NCI-H748 (cell line): ENCODE measurements around the gene MGA.

Source experiments
- DNase-seq: peaks from one replicate; lab custom pipeline; 2025; ENCODE audit not compliant: unreplicated experiment; lab: John Stamatoyannopoulos, UW

Gene MGA

DNA sequence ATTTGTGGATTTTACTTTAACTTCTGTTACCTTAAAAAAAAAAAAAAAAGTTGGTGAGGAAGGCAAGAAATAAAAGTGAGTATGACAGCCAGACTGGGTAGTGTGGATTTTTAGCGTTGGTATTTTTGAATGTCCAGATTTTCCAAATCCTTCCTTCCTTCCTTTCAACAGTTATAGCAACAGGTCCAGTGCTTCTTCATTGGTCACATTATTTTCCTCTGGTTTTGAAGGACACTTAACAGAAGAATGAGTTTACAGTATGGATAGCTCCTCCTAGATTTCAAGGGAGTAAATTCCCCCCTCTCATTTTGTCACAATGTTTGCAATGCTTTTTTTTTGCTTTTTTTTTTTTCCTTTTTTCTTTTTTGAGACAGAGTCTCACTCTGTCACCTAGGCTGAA lies 120.5 kb downstream of the MGA start:
- no peak for DNase-seq

DNA sequence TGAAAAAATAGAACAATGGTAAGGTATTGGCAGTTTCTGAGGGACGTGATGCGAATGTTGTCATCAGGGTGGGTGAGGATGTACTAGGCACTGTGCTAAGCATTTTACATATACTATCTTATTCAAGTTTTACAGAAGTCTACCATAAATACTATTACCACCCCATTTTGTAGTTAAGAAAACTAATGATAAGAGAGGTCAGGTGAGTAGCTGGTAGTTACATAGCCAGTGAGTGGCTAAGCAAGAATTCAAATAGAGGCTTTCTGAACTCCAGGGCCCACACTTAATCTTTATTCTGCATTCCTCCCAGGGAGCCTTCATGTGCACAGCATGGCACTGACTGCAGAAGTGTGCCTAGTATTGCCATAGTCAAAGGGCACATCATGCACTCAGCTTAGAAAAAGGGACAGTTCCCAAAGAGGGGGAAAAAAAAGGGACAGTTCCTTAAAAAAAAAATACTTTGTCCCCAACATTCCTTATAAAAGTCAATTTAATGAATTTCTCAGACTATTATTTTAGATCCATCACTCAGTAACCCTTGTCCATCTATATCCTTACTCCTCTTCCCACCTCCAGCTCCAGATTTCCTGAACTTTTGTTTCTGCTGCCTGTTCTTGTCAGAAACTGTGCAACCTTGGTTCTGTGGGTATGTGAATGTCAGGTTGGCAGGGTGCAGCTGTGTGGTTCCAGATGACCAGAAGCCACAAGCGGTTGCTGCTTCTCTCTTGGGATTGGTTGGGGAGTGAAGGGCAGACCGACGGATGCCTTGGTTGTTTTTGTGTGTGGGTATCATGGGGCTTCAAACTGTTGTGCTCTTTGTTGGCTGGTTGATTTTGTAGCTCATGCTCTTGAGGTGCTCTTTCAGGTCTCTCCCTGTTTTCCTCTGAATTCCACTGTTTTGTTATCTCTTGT lies 122.4 kb downstream of the MGA start:
- no peak for DNase-seq

DNA sequence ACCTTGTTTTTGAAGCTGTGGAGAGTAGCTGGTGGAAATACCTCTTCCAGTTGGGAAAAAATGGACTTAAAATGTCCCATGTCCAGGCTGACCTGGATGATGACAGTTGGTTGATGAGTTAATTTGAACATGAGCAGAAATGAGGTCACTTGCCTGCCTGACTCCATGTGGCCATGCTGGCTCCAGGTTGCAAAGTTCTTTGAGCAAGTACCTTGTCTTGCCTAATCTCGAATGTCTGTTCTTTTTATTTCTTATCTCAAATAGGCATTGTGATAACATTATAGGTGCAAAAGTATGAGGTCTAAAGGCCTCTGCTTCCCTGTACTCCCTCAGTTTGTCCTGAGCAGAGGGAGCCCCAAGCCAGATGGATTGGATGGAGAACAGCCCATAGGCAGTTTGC lies 123.1 kb downstream of the MGA start:
- no peak for DNase-seq

DNA sequence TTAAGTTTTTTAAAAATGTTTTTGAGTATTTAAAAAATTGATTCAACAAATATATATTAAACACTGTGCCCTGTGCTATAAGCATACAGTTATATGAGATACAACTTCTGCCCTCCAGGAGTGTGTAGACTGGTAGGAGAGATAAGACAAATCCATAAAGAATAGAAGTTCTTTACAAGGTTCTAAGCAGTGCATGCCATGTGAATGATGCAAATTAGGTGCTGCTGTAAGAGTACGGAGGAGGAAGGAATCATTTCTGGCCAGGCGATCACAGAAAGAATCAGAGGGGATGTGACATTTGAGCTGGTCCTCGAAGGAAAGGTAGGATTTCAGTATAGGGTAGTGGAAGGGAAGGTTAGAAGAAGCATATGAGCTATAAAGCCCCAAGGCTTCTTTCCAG lies 128.1 kb downstream of the MGA start:
- DNase-seq = no peak

DNA sequence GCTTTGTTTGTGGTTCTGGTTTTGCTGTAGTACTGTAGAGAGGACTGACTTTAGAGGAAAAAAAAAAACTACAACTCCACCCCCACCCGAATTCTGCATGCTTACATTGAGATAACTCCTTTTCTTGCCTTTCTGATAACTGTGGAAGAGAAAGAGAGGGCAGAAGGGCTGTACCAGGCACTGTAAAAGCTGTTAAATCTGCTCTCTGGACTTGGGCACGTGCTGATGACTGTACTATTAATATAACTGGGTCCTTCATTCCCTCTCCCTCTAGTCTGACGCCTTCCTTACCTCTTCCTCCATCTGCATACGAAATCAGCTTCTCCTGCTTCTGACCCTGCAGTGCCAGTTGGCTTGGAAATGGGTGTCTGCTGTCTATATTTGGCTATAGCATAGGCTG lies 129.0 kb downstream of the MGA start:
- no peak for DNase-seq

DNA sequence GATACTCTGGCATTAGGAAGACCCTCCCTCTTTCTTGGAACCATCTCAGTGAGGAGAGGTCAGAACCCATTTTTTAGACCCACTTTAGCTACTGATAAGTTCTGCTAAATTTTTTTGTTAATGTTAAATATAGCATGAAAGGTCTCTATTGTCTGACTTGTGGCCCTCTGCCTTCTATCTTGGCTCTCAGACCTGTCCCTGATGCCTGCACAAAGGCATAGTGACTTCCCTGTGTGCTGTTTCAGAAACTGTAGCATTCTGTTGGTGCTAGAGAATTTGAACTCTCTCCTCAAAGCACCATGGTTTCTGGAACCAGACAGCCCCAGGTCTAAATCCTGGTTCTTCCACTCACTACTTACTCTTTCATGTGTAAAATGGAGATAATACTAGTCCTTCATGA lies 129.5 kb downstream of the MGA start:
- DNase-seq = no peak

DNA sequence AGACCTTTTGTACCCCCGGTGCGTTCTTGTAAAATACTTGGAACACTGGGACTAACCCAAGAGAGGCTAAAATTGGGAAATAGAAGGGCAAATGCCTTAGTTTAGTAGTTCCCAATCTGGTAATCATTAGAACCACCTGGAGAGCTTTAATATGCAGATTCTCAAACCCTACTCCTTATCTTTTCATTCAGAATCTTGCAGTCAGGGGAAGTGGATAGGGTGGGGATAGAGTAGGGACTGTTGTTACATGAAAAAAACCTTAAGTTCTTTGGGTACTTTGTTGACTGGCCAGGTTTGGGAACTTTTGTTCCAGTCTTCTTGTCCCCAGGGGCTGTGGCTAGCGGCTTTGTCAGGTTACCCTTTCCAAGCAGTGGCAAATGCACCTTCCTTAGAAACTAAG lies 130.0 kb downstream of the MGA start:
- no peak for DNase-seq

DNA sequence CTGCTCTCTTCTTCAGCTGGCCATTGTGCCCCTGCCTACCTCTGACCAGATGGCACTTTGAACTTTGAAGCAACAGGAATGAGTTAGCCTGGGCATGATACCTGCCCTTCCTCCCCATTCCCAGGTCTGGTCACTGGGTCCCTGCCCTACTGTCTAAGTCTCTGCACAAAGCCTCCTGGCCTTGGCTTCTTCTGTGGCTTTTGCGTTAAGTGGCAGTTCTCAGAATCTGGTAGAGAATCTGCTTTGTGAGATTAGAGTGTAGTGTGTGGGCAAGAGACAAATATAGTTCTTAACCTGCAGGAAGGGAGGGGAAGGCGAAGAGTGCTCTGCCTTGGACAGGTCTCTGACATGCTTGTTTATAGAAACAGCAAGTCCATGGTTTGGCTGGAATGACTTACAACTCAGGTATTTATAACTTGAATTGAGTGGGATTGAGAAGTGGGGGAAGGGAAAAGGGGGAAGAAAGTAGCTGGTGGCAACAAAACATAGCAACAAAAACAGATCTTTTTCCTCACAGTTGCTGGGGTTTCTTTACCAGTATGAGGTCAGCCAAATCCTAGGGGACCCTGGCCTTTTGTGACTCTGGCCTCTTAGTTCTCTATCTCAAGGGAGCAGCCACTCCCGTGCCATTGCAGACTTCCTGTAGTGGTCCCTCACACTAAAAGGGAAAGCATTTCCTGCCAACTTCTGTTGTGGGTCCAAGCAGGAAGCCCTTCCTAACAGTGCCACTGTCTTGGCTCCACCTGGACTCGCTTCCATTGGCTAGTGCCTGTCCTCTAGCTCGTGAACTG lies 130.7 kb downstream of the MGA start:
- no peak for DNase-seq

DNA sequence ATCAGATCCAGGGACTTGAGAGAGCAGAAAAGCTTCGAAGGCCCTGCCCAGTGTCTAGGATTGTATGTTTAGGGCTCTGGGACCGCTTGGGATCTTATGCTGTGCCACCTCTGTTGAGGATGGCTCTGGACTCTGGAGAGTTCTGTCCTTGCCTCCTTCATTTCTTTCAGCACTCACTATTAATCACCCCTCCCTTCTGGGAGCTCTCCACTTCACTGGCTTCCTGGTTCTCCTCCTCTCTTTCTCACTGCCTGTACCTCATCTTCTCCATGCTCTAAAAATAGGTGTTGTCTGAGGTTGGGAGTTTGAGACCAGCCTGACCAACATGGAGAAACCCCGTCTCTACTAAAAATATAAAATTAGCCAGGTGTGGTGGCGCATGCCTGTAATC lies 131.3 kb downstream of the MGA start:
- DNase-seq = no peak

DNA sequence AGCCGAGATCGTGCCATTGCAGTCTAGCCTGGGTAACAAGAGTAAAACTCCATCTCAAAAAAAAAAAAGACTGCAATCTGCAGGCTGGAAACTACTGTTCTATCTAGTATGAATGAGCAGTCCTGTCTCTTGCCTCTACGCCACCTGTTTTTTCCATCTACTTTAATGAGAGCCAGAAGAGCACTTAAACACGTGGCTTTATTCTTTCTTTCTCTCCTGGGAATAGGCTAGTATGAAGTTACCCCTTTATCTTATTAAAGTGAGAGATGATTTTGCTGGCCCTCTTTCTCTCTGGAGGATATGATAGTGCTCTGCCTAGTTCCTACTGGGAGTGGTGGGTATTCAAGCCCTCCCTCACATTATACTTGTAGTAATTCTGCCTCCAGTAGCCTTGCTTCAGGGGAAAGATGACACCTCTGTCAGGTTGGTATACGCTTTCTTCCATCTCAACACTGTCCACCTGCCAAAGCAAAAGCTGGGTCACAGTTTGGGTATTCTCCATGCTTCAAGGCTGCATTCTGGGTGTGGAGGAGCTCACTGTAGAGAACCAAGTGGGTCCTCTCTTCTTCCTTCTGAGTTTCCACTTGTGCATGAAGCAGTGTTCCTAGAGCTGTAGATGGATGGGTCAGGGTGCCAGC lies 131.9 kb downstream of the MGA start:
- DNase-seq = no peak

DNA sequence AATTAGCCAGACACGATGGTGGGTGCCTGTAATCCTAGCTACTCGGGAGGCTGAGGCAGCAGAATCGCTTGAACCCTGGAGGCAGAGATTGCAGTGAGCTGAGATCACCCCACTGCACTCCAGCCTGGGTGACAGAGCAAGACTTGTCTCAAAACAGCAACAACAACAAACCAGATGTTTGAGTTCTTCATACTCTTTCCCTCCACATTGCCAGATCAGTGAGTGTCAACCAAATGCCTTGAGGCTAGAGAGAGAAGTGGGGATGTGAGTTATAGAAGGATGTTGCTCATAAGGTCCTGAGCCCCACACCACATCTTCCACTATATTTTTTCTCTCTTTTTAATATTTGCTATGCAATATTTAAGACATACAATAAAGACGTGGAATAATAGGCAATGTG lies 133.9 kb downstream of the MGA start:
- DNase-seq = no peak

DNA sequence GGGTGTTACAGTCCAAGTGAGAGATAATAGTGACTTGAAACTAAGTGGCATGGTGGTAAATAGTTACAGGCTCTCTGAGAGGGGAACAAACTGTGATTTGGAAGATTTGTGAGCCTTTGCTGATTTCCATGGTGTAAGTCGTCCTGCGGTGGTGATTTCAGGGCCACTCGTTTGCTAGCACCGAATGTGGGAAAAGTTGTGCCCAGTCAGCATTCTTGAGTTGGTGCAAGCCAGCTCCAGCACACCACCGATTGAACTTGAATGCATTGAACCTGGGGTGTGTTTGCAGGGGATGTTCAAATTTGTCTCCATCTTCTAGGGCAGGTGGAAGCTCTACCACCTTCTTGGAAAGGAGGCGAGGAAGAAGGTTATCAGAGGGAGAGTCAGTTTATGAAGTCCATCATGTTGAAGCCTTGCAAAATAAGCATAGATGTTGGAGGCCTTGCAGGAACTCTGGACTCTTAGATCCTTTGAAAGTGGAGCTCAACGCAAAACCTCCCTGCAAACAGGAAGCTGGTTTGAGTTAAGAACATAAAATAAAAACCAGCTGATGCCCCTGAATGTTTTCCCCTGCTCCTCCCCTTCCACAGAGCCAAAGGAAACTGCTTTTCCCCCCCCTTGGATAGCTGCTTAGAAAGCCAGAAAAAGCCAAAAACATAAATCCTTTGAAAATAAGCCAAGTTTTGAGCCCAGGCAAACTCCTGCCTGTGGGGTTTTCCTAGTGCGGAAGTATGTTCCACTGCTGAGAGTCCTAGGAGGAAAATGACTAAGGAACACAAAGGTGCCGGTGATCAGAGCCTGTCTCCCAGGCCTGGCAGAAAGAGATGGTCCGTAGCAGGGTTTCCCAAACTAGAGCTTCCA lies 136.0 kb downstream of the MGA start:
- no peak for DNase-seq

DNA sequence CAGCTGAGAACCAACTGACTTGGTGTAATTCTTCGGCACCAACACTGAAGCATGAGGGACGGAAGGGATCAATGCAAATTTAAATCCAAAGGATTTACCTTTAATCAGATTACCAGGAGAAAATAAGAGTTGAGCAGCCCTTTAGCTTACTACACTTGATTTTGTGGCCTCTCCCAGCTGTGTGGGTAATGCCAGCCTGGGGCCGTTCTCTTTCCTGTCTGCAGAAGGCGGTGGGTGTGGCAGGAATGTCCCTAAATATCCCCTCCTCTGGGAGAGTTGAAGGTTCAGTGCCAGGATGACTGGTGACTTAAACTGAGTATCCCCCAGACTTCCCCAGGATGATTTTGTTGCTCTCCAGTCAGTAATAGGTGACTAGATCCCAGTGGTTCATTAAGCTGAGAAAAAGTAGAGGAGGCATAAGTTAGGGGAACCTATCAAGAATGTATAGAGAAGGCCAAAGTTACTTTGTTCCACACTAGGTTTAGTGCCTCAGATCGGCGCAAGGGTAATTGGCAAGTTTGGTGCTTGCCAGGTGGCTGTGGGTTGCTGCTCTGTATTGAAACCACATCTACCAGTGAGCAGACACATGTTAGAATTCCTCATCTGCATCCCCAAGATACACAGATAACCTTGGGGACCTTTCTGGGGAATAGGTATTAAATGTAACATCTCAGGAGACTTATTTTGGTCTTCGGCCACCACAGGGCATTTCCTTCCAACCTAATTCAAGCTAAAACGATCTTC lies 137.2 kb downstream of the MGA start:
- DNase-seq = no peak

DNA sequence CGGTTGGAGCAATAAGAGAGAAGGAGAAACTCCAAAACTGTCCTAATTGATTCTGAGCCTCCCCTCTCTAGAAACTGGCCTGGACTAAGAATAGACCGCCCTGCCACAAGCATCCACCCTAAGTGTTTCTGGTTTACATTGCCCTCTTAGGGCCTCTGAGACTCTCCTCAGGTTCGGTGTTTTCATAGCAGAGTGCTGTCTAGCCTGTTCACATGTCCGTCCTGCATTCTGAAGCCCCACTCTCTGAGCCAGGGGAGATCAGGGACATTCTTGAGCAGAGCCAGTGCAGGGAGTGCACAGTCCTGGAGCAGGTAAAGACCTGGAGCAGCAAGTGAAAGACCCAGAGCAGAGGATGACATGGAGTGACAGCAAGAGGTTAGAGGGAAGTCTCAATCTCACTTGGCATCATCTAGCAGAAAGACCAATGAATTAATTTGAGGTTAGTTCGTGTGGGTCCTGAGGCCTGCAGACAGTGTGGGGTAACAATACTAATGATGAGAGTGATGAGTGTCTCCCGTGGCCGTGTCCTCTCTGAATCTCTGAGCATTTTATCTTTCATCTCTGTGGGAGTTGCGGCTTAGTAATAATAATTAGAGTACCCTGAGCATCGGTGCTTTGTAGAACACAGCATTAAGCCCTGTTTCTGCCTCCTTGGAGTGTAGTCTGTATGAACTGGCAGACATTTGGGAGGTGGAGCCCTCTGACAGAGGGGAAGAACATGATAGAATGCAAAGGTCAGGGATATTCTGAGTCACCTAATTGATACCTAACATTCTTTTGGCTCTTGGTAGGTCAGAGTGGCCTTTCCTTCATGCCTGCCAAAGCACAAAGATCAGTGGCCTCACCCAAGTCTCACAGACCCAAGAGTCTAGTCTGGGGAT lies 138.6 kb downstream of the MGA start:
- no peak for DNase-seq

DNA sequence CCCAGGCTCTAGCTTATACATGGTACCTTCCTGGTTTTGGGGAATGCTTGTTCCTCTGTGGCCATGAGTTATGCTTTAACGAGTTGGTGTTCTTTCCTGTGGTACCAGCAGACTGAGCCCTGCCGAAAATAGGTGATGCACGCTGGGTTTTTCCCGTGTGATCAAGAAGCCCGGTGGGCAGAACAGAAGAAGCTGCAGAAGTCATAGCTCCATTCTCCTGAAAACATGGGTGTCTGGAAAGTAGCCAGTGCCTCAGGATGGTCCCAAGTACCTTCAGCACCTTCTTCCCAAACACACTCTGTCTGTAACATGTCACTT lies 139.2 kb downstream of the MGA start:
- DNase-seq = no peak

DNA sequence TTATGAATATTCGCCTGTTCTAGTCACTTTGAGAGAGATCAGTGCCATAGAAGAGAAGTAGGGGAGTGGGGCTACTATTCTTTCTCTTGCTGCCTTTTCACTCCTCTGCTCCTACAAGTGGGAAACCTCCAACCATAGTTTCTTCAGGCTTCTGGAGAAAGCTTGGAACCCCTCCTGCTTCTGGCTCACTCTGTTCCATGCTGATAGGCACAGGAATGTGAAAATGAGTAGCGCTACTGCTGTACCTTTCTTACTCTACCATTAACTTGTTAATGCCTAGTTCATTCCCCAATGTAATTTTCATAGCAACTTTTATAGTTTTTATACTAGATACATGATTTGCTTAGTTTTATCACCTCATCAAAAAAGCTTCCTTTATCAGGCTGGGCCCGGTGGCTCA lies 141.0 kb downstream of the MGA start:
- no peak for DNase-seq

DNA sequence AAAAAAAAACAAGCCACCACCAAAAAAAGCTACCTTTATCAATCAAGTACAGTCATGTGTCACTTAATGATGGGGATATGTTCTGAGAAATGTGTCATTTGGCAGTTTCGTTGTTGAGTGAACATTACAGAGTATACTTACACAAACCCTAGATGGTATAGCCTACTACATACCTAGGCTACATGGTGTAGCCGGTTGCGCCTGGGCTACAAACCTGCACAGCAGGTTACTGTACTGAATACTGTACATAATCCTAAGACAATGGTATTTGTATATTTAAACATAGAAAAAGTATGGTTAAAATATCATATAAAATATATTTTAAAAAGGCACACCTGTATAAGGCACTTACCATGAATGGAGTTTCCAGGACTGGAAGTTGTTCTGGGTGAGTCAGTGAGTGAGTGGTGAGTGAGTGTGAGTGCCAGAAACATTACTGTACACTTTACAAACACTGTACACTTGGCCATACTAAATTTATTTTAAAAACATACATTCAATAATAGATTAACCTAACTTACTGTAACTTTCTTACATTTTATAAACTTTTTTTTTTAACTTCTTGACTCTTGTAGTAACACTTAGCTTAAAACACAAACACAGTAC lies 141.7 kb downstream of the MGA start:
- no peak for DNase-seq

DNA sequence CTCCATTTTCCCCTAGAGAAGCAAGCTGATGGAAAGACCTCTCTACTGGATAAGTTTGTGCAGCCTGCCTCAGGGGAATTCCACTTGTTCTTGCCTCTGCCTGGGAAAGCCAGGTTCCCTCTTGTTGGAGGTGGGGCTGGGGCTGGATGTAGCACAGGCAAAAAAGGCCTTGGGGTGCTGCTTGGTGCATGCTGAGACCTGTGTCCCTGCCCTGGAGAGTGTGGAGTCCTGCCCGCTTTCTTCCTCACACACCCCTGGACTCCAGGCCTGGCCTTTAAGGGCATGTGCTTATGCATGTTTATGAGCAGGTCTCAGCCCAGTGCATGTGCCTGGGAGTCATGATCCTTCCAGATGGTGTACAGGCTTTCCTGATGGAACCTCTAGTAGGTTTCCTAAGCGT lies 144.2 kb downstream of the MGA start:
- no peak for DNase-seq
